GM18858 (cell line): ENCODE measurements around the gene PHACTR3.

ENCODE experiments used
- ATAC-seq: cut with Tn5 transposase; IDR thresholded peaks from one replicate; pipeline ENCODE4 v1.9.1; 2021; ENCODE audit not compliant: unreplicated experiment

The PHACTR3 gene

DNA sequence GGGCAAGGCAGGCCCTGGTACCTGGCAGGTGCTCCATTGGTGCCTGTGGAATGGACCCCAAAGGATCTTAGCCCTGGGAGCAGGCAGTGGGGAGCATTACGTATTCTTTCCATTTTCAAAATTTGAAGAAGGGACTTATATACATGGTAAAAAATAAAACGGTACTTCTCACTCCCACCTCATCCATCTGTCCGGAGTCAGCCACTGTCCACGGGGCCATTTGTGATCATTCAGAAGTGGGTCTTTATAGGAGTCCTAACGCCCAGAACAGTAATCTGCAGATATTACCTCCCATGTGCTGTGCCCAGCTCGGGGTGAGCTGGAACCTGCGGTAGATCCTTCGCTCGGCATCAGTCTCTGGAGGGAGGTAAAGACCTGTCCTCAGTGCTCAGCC lies 218.7 kb downstream of the PHACTR3 start:
- ATAC-seq: no peak

DNA sequence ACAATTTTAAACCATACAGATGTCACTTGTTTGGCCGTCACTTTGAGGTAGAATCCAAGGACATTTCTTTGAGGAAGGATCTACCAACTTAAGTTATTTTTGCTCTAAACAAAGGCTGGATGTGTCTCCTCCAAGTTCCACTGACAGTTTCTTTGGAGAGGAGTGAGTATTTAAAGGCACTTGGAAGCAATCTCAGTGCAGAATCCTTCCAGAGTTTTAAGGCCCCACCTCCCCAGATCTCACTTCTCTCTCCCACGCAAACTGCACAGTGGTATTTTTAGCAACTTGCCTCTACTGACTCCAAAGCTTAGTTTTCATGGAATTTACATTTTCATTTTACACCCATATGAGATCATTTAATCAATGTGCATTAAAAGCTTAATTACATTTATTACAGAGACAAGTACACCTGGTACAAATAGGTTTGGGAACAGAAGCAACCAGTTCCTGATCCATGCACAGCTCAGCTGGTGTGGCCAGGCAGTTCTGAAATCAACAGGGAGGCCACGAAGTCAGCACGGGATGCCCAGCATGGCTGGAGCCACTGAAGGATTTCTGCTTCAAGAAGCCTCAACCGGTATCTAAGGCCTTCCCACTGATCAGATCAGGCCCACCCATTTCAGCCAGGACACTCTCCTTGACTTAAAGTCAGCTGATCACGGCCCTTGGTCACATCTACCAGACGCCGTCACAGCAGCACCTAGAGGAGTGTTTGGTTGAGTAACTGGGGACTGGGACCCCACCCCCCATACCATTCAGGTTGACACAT lies 219.3 kb downstream of the PHACTR3 start:
- no peak for ATAC-seq

DNA sequence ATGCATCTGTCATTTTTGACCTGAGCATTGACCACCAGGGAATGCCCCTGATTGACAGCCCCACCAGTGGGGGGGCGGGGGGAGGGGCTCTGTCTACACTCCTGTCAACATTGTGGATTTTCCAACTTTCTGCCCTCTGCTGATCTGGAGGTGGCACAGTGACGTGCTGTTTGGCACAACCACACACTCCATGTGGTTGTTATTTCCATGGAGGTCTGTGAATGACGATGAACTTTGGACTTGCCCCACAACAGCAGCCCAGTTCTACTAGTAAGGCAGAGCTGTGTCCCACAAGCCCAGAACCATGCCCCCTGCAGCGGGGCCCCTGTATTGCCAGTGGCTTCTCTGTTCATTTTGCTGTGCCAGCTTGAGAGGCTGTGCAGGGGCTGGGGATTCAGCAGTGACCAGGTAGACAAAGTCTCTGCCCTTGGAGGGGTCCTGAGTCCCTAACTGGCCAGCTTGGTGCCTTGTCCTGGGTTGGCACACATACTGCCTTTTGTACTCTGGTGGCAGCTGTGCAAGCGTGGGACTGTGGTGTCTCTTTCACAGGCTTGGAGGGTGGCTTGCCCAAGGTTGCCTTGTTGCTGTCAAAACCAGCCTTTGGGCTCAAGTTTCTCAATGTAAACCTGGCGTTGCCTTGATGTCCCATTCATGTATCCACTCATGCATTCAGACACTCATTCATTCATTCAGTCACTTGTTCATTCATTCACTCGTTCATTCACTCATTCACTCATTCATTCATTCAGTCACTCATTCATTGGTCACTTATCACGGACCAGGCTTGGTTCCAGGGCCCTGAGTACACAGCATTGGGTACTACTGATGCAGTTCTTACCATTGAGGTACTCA lies 220.6 kb downstream of the PHACTR3 start:
- no peak for ATAC-seq

DNA sequence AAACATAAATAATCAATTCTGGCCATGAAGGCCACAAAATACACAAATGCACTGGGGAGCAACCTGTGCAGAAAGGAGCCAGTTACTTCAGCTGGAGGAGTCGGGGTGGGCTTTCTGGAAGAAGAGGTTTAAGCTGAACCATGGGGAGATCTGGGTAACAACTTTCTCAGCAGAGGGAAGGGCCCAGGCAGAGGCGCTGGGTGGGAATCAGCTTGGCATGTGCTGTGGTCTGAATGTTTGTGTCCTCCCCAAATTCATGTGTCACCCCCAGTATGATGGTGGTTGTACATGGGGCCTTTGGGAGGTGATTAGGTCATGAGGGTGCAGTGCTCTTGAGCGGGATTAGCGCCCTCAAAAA lies 221.2 kb downstream of the PHACTR3 start:
- ATAC-seq: no peak

DNA sequence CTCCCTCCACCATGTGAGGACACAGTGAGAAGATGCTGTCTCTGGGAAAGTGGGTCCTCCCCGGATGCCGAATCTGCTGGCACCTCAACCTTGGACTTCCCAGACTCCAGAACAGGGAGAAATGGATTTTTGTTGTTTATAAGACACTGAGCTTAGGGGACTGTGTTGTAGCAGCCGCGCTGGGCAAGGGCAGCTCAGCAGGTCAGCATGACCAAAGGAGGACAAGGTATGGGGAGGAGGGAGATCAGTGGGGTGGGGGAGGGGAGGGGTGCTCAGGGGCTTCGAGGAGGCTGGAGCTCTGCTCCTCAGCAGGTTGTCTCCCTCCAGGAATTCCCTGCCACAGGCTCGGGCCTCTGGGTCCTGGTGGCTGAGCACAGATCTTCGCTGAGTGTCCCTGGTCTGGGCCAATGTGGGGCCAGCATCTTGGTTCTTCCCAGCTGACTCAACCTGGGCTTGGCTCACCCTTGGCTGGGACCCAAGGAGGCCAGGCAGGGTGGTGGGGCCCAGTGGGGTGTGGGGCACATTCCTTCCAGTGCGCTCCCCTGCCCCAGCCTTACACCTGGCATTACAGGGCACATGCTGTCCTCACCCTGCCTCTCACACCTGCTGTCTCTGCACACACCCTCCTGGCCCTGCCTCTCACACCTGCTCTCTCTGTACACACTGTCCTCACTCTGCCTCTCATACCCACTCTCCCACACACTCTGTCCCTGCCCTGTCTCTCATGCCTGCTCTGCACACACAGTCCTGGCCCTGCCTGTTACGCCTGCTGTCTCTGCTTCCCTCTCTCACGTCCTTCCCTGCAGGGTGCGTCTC lies 221.8 kb downstream of the PHACTR3 start:
- no peak for ATAC-seq

DNA sequence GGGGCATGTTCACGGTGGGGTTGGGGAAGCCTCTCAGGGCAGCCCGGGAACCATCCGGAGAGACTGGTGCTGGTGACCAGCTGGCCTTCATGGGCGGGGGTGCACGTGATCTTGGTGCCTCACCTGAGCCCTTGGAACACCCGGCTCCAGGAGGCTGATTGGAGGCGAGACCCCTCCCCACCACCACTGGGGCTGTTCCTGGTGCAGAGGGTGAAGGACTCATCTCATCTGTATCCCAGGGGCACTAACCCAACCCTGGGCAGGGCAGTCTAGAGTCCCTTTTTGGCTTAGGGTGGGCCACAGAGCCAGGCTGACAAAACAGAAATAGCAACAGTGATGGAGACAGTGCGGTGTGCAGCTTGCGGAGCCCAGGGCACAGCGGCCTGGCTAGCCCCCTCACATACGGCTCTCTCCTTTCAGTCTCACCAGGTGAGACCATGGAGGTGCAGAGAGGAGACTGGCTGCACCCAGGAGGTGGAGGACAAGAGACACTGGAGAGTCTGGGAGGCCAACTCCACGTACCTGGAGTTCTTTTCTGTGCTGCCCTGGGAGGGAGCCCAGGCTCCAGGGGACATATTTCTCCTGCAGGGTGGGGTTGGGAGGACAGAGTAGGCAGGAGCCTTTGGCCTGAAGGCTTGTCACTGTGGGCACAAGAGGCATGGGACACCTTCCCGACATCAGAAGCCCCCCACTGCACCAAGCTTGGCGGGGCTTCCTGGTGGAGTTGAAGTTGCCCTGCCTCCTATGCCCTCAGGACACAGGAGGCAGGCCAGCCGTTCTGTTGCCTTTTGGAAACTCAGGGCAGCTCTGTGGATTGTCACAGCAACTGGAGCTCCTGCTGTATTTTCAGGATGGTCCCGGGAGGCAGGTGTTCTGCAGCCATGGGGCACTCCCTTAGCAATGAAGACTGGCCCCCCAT lies 223.1 kb downstream of the PHACTR3 start:
- ATAC-seq: no peak

DNA sequence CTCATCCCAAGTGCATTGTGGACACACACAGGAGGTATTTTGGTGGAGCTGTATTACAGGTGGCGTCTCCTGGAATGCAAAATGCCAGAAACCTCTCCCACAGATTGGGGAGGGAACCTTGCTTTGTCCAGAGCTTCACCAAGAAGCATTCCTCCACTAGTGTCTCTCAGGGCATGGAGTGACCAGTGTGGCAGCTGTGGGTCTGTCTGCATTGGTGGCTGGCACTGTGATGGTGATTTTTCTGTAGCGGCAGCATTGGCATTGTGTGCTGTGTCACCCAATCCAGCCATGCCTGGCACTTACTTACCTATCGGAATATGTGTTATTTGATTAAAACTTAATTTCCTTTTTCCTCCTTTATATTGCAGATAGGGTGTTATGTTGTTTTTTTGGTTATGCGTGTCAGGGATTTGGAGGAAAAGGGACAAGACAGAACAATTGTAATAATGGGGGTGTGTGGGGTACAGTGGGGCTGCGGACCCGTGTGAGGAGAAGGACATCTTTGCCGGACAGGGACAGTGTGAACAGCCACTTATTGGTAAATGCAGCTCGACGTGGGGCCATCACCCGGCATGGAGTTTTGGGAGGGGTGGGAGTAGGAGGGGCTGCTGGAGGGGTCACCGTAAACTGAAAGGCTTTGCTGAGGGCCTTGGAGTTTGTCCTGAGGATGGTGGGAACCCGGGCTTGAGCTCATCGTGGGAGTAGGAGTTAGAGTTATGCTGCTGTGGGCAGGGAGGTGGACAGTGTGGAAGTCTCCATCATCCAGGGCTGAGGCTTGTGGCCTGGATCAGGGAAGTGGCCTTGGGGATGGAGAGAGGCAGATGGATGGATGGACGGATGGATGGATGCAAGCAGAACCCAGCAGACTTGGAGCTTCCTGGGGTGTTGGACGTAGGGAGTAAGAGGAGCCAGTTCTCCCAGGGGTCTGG lies 224.0 kb downstream of the PHACTR3 start:
- ATAC-seq: no peak

DNA sequence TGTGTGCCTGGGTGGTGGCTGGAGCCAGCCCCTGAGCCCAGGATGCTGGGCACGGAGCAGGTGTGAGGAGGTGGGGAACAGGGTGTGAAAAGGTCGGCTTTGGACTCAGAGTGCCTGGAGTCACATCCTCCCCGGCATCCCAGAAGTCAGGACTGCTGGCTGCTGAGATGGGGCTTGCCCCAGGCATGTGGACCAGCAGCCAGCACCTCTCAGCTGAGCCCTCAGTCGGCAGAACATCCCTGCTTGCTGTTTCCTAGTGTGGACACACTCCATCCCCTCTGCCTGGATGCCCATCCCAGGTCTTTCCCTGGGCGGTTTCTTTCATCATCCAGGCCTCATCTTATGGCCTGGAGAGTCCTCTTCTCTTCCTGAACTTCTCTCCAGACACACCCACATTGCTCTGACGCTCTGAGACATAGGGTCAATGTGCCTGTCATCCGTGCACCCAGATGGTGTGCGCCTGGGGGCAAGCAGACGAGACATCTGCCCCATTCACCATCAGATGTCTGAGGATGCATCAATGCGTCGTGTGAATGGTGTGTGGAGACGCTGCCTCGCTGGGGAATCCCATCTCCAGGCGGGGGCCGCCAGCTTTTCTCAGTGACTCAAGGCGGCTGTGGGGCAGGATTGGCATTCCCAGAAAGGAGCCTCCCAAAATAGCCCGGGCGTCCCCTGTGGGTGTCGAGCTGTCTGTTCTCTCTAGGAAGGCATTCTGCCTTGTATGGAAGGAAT lies 224.9 kb downstream of the PHACTR3 start:
- ATAC-seq: no peak

DNA sequence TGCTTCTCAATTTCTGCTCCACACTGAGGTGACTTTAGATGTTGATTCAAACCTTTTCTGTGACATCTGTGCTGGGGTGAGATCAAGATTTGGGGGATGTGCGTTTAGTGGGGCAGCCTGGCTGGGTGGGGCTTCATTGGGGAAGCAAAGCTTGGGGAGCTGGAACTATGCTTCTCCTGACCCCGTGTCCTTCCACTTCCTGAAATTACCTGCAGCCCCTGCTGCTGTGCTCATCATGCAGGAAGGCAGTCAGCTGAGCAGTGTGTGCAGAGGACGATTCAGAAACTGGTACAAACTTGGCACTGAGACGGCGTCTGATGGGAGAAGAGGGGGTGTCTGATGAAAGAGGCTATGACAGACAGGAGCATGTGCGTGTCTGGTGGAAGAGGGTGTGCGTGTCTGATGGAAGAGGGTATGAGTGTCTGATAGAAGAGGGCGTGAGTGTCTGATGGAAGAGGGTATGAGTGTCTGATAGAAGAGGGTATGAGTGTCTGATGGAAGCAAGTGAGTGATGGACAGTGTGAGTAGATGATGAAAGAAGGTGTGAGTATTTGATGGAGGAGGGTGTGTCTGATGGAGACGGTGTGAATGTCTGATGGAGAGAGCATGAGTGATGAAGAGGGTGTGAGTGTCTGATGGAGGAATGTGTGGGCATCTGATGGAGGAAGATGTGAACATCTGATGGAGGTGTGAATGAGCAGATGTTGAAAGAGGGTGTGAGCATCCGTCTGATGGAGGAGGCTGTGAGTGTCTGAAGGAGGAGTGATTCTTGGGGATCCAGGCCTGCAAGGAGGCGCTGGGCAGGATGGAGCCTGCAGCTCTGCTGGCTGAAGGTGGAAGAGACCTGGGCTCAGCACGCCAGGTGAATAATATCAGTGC lies 225.7 kb downstream of the PHACTR3 start:
- ATAC-seq: no peak

DNA sequence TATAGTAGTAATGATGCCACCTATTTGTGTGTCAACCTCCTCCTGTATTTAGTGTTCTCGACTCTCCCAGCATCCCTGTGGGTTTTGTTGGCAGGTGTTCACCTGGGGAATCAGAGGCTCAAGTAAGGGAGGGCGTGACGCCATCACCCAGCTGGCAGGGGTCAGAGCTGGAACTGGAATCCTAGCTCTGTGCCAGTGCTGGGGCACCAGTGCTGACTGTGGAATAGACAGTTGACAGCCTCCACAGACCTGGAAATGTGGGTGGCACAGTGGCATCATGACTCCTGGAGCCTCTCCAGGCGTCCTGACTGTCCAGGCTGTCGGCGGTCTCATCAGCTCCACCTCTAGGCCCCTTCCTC lies 226.3 kb downstream of the PHACTR3 start:
- ATAC-seq: no peak

DNA sequence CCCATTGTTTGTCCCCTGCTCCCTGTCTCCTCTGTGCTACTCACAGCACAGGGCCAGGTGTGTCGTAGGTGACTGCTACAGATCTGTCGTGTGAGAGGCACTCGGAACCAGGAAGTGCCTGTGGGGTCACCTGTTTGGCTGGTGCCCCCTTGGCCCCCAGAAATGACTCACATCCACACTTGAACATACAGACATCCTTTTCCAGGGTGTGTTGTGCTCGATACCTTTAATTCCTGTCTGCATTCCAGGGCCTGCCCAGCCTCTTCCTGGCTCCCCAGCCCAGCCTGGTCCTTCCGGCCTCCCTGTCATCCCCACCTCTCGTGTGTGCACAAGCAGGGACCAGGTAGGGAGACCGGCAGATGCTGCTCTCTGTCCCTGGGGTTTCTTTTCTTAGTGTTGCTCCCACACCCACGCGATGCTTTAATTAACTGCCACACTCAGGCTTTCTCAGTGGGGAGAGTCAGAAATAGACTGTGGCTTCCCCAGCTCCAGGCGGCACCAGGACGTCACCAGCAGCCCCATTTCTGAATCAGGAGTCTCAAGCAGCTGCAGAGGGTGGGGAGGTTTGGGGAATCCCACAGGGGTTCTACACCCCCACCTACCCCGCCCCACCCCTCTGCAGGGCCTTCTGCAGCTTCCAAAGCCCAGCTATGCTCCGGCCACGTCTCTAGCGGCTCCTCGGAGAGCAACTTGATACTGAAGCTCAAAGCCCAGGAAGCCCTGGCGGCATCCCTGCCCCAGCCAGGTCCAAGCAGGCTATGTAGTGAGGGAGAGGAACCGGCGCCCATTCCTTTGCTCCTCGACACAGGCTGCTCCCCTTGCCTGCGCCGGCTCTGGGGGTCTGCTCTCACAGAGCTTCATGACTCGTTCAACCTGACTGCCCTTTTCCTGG lies 226.9 kb downstream of the PHACTR3 start:
- ATAC-seq: no peak

DNA sequence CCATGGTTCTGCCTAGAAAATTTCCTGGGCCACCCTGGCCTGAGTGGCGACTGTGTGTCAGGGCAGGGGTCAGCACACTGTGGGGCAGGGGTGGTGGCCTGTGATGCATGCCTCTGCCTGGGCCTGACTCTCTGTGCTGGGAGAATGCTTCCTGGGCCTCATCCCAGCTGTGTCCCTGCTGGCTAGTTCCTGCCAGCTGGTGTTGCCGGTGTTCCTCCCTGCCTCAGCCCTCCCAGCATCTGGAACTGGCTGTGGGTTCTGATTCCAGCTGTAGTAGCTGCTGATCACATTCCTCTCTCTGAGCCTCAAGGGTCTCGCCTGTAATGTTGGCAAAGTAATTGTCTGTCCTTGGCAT lies 227.6 kb downstream of the PHACTR3 start:
- ATAC-seq: no peak

DNA sequence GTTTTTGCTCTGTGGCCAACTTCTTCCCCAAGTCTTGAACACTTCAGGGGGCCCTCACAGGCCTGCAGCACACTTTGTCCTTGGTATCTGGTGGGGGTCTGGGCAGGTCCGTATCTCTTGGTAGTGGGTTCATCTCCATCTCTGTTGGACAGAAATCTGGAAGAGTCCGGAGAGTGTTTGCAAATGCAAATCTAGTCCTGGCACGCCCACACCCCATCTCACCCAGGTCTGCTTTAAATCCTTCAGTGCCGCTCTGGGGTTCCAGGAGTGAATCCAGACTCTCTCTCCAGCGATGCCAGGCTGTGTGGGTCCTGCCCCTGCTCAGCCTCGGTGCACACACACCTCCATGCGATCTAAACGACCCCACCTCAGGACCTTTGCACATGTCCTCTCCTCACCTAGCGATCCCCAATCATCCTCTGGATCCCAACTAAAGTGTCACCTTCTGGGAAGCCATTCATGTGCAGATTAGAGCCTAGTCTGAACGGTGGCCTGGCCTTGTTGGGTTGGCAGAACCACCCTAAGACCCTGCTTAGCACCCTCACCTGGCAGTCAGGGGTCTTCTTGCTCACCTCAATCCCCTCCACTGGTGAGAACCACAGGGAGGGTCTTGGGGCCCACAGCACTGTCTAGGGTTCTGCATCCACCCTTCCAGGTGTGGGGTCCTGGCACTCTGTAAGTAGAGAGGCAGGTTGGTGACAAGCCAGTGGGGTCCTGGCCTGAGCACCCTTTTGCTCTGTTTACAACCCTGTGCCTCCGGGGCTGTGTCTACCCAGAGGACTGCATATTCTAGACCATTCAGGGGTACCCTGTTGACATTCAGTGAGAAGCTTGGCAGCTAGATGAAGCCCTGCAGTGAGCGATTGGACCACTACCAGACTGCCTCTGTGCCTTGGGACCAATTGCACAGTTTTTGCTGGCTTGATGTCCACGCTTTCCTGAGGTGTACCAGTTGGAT lies 228.3 kb downstream of the PHACTR3 start:
- ATAC-seq: no peak

DNA sequence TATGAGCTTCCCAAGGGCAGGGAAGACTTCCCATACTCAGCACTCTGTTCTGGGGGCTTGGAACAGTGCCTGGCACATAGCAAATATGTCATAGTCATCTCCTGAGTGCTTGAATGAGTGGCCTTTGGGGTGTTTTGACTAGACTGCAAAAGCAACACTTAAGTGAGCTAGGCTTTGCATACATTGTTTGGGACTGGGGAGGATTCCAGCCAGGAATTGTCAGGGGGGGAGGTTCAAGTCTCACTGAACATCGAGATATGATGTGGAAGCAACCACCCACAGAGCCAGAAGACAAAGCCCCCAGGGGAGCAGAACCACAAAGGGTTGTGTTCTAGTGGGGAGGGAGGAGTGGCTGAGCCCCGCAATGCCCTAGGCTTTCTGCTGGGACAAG lies 230.7 kb downstream of the PHACTR3 start:
- no peak for ATAC-seq

DNA sequence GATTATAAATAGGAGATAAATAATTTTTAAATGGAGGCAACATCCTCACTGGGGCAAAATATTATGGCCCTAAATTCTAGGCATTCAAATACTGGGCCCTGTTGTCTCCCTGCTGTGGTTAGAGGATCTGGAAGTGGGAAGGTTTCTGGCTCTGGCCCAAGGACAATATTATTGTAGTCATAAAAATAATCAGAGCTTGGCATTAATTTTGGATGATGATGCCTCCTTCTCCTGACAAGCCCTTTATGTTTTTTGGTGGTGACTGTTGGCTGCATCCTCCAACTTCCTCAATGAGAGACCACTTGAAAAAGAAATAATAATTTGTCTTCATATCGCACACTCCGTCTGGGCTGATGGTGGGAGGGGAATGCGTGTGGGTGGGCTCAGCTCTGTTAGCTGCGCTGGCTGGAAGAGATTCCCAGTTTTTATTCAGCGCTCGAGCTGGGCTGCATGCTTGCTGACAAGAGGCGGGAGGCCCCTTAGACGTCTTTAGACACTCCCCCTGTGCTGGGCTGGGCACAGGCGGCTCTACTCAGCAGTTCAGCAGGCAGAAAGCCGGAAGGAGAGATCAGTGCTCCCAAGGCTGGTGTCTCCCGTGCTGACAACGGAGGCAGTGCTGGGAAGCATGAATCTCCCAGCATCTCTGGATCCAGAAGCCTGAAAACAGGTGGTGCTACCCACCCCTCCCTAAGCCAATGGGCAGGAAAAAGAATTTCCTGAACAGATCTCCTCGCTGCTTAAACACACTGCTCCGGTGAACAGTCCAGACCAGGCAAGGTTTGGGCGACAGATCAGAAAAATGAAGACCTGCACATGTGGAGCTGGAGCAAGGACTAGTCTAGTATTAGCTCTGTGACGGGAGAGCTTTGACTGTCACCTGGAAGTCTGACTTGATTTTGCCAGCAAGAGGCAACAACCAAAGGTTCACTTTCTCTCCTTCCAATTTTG lies 231.4 kb downstream of the PHACTR3 start:
- ATAC-seq: no peak
